ENCODE results near the gene E2F1.
A peak's percentile ranks its signal among the peaks of the same experiment; 100 is the strongest.

Gene E2F1, protein sequence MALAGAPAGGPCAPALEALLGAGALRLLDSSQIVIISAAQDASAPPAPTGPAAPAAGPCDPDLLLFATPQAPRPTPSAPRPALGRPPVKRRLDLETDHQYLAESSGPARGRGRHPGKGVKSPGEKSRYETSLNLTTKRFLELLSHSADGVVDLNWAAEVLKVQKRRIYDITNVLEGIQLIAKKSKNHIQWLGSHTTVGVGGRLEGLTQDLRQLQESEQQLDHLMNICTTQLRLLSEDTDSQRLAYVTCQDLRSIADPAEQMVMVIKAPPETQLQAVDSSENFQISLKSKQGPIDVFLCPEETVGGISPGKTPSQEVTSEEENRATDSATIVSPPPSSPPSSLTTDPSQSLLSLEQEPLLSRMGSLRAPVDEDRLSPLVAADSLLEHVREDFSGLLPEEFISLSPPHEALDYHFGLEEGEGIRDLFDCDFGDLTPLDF

DNA sequence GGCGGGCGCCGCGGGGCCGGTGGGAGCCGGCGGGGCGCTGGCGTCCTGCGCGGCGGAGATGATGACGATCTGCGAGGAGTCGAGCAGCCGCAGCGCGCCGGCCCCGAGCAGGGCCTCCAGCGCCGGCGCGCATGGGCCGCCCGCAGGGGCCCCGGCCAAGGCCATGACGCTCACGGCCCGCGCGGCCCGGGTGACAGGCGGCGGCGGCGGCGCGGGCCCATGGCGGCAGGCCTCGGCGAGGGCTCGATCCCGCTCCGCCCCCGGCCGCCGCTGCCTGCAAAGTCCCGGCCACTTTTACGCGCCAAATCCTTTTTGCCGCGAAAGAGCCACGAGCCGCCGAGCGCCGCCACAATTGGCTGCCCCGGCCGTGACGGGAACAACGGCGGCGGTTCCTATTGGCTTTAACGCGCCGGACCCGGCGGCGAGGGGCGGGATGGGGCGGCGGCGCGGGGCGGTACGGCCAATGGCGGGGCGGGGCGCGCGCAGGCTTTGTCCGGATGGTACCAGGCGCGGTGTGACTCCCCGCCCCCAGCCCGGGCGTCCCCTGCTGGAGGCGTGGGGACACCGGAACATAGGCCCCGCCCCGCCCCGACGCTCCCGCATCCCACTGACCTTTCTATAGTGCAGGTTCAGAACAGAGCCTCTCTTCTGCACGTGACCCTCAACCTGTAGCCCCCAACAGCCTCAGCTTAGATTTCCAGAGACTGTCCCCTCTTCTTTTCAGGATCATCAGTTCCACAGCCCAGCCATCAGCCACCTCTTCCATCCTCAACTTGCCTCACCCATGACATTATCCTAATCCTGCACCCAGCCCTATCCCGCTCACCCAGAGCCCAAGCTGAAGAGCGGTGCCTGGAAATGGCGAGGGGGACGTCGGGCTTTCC, at the start of gene E2F1:
Gene E2F1, minus strand, starts transcription at position 286 of the 884 bp plus-strand sequence. Its CDS starts 121 bp downstream, at position 165.
- DNase-seq, result peak; percentile 97

DNA sequence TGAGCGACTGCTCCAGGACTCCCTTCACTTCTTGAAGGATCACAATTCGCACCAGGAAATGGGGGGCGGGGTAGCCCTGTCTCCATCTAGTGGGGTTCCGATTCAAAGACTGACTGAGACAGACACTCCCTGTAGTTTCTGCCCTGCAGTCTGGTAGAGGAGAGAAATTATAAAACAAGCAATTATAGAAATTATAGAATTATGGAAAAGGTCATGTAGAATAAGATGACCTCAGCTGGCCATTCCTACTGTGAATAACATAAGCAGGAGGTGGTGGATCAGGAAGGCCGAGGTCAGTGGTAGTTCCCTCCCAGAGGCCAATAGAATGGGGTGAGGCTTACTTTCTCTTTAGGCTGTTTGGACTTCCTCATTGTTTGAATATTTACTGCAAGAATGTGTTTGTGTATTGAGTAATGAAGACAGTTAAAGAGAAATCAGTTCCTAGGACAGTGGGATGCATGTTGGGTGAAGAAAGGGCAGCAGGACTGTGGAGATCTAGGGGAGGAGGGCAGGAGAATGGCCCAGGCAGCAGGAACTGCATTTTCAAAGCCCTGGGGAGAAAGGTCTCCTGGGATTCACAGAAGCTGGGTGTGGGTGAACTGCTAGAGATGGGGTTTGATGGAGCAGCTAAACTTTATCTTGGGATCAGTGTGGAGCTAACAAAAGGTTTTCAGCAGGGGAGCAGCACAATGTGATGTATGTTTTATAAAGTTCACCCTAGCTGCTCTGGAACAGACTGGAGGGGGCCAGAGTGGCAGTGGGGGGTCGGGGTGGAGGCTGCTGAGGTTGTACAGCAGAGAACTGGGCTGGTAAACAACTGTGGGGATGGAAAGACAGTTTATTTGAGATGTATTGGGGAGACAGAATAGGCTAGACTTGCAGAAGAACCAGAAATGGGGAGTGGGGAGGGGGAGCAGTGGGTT, 47.7 kb upstream of the E2F1 start:
- no peak for DNase-seq

DNA sequence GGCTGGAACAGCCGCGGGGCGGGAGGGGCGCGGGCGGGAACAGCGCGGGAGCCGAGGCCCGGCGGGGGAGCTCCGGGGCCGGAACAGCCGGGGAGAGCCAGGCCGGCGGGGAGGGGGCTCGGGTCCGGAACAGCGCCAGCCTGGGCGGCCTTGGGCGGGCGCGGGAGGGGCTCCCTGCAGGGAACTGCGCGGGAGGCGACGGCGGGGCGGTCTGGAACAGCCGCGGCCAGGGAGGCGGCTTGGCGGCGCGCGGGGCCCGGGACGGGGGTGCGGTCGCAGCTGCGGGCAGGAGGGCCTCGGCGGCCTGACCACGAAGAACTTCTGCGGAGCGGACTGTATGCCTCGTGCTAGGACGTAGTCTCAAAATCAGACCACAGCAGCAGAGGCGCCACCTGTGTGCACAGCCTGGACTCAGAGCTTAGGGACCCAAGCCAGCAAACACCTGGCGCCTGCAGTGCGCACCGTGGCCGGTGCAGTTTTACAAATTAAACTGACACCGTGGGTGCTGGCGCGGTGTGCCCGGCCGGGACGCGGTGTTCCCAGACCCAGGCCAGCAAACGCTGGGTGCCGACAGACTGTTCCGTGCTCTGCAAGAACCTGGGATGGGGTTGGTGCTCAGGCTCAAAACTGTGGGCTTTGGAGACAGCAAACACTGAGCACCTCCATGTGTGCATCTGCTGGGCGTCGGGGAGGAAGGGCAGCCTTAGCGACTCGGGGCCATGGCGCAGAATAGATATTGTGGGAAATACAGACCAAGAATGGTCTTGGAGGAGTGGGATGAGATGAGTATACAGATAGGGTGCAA, 46.2 kb upstream of the E2F1 start:
- peak; percentile 86 for DNase-seq

DNA sequence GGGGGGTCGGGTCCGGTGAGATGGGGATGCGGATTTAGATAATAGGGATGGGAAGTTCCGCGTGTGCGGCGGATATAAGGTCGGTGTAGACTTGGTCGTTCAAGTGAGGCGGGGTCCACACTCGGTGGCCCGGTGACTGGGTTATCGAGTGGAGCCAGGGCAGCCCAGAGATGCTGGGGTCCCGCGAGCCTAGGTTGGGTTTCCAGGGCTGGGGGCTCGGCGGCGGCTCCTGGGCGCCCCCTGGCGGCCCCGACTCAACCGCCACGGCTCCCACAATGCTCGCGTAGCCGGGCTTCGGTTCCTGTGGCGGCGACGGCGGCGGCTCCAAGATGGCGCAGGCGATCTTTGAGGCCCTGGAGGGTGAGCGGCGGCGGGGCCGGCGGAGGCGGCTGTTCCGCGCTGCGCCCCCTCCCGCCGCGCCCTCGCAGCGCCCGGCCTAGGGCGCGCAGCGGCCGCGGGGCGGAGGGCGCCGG, 45.5 kb upstream of the E2F1 start, which contains the start of gene ZNF341:
Gene ZNF341, plus strand, starts transcription at position 304 of the 473 bp plus-strand sequence. Its CDS starts 26 bp downstream, at position 330.
- DNase-seq, result peak; percentile 92

DNA sequence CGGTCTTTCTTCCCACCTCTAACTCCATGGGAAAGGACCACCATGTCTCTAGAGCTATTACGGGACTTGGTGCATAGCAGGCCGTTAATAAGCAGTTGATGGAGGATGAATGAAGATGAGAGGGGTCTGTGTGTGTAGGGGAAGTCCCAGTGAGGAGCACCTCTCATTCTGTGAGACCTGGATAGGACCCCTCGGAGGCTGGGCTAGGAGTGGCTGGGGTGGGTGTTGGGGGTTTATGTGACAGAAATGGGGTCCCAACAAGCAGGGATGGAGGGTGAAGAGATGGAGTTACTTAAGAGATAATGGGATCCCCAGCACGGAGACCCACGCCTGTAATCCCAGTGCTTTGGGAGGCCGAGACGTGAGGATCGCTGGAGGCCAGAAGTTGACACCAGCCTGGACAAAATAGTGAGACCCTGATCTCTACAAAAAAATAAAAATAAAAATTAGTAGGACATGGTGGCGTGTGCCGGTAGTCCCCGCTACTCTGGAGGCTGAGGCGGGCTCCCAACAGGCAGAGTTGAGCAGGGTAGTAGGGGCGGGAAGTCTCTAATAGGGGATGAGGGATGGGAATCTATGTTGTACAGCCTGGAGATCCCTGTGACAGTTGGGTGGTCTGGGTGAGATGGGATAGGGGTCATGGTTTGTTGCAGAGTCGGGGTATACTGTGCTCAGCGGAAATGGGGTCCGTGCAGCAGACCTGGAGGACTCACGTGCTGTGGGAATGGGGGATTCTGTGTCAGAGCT, 44.9 kb upstream of the E2F1 start:
- DNase-seq, result no peak

DNA sequence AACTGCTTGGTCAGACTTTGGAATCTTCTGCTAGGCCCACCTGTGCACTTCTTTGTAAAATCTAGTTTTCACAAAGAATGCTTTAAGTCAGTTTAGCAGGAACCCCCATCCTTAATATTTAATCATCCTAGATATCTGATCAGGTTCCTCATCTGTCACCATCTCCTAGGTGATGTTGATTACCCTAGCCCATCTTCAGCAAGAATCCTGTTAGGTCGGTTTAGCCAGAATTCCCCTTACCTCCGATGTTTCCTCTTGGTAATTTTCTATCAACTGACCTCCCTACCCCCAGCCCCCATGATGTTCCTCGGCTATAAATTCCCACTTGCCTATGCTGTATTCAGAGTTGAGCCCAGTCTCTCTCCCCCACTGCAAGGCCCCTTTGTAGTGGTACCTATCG, 42.9 kb upstream of the E2F1 start:
- DNase-seq, result no peak

DNA sequence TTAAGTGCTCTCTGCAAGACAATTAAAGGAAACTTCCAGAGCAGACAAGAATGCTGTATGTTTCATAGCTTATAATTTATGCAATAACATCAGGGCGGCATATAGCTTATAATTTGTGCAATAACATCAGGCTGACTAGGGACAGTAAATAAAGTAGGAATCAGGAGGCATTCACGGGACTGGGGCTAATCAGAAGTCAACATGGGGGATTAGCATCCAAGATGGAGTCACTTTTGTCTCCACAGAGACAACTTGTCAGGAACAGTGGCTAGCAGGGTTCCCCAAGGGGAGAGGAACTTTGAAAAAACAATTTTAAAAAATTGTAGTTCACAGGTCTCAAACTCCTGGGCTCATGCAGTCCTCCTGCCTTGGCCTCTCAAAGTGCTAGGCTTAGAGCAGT, 42.3 kb upstream of the E2F1 start:
- no peak for DNase-seq

DNA sequence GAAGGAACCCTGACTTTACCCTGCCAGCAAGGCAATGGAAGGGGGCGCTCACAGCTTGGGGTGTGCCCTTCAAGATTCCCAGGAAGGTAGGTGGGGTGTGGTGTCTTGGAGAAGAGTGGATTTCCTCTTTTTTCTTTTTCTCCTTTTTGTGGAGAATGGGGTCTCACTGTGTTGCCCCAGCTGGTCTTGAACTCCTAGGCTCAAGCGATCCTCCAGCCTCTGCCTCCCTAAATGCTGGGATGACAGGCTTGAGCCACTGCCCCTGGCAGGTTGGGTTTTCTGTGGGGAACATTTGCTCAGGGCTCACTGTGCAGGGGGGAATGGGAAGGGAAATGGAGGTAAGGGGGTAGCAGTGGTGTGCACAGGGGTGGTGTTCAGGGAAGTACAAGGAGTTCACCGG, 41.6 kb upstream of the E2F1 start:
- no peak for DNase-seq

DNA sequence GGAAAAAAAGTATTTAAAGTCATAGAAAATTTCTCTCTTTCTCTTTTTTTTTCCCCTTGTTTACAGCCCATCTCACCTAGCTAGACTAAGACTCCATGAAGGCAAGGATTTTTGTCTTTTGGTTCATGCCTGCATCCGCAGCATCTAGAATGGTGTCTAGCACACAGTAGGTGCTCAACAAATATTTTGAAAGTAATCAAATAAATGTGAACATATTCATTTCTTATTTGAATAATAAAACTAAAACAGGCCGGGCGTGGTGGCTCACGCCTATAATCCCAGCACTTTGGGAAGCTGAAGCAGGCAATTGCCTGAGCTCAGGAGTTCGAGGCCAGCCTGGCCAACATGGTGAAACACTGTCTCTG, 40.9 kb upstream of the E2F1 start:
- DNase-seq, result no peak

DNA sequence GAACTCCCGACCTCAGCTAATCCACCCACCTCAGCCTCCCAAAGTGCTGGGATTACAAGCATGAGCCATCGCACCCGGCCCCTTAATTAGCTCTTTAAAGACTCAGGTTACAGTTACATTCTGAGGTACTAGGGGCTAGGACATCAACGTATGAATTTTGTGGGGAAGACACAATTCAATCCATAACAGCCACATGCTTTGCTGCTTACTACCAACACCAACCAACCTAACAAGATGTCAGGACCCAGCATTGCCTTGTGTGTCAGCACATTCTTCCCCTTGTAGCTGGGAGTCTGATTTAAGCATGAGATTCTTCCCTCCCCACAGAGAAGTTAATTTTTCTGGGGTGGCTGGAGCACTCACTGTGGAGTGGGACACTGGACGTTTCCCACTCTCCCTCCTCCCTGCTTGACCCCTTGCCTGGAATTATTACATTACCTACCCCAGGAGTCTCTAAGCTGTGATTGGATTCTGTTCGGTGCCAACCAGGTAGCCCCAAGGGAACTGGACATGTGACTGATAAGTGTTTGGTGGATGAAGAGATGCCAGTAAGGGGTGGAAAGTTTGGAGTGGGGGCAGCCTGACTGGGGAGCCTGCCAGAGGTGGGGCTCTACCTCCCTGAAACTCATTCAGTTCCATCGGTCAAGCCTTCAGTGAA, 39.6 kb upstream of the E2F1 start:
- DNase-seq, result no peak

DNA sequence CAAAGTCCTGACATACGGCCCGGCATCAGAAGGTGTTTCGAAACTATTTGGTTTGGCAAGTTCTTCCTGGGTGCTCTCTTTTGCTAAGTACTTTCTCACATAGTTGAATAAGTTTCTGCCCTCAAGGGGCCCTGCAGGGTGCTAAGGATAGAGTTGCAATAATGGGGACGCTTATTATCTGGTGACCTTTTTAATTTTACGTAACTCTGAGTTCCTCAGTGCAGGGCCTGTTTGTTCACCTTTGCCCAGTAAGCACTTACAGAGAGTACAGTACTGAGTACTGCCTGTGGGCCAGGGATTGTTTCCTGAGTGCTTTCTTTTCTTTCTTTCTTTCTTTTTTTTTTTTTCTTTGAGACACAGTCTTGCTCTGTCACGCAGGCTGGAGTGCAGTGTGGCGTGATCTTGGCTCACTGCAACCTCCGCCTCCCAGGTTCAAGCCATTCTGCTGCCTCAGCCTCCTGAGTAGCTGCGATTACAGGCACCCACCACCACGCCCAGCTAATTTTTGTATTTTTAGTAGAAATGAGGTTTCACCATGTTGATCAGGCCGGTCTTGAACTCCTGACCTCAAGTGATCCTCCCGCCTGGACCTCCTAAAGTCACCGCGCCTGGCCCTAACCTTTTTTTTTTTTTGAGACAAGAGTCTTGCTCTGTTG, 38.4 kb upstream of the E2F1 start:
- DNase-seq, result no peak

DNA sequence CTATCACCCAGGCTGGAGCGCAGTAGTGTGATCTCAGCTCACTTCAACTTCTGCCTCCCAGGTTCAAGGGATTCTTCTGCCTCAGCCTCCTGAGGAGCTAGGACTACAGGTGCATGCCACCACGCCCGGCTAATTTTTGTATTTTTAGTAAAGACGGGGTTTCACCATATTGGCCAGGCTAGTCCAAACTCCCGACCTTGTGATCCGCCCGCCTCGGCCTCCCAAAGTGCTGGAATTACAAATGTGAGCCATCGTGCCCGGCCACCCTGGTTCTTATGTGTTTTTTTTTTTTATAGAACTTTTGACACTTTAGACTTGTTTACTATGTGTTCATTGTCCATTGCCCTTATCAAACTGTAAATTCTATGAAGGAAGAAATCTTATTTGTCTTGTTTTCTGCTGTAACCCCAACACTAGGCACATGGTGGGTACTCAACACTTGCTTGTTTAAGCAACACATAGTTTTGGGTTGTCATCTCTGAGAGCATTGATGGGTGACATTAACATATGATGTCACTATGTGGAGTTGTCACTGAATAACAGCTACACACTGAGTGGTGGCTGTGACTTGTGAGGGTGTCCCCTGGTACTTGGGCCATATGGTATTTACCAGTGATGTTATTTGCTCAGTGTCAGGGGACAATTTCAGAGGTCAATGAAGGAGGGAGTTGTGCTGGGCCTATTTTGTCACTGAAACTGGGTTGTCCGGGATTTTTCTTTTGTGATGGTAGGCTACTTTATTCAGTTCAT, 35.4 kb upstream of the E2F1 start:
- DNase-seq, result no peak

DNA sequence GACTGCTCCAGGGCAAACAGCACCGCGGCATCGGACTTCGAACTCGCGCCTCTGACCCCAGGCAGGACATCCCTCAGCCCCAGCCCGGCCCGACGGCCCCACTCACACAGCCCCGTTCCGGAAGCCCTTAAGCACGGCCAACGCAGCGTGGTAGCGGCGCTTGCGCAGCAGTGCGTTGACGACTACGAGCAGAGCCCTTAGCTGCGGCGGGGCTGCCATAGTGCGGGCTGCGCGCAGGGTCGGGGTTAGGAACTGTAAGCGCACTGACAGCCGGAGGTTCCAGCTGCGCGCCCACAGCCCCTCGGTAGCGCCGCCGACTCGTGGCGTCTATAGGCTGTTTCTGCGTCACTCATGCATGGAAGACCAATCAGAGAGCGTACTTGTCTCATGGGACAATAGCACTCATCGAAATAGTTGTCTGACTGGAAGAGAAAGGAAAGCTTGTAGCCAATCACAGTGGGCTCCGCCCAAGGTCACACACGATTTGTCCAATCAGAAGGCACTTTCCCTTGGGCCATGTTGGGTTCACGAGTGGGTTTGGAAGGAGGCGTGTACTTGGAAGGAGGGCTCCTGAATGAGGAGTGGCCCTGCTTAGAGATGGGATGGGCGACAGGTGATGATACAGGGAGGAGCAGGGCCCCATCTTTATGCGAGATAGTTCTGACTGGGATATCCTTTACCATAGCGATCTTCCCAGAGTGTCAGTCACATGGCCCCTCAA, 34.0 kb upstream of the E2F1 start, which contains the start of gene PXMP4:
Gene PXMP4, minus strand, starts transcription at position 322 of the 721 bp plus-strand sequence. Its CDS starts 103 bp downstream, at position 219.
- peak; percentile 90 for DNase-seq

DNA sequence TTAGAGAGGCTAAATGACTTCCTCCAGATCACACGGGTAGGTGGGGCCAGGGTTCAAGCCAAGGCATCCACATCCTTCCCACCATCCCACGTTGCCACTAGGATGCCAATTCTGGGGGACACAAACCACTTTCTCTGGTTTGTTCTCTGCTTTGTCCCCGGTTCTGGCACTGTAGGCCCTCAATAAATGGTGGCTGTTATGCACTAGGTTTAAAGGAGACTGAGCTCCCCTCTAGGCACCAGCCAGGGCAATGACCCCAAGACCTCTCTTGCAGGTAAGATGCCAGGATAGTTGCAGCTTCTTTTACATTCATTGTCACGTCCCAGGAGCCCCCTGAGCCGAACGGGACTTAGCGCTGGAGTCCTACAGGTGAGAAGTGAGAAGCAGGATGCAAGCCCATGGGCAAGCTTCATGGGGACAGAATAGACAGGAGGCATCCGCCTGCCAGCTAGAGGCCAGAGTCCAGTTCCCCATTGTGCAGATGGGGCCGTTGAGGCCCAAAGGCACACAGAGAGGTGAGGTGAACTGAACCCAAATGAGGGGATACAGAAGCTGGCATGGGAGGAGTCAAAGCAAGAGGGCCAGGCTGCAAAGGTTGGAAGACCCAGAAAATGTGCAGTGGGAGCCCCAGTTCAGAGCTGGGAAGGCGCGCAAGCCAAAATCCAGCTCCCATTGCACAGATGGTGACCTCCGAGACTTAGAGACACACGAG, 33.2 kb upstream of the E2F1 start:
- no peak for DNase-seq

DNA sequence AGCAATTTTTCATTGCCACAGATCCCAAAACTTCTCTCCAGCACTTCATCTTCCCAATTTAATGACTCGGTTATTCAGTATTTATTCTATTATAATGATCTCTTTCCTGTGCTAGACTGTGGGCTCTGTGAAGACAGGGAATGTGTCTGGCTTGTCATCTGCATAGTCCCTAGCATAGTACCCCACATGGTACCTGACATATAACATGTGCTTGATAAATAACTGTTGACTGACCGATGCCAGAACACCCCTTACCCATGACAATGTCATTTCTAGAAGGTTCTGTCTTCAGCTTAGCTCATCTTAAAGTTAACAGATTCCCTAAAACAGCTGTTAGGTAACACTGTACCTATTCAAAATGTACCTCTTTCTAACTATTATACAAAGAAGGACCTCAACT, 30.3 kb upstream of the E2F1 start:
- no peak for DNase-seq

DNA sequence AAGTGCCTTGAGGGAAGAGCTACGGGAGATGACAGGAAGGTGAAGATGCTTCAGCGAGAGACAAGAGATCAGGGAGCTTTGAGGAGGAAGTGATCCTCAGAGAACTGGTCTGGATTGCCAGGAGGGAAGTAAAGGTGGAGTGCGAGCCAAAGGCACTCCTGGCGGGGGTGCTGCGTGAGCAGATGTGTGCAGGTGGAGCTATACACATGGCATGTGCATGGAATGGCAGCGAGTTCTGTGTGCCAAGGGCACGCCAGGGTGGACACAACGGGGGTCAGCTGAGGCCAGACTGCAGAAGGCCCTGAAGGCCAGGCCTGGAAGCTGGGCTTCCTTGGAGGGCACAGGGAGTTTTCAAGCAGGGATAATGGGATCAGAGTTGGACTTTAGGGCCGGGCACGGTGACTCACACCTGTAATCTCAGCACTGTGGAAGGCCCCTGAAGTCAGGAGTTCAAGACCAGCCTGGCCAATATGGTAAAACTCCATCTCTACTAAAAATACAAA, 27.7 kb upstream of the E2F1 start:
- DNase-seq, result no peak

DNA sequence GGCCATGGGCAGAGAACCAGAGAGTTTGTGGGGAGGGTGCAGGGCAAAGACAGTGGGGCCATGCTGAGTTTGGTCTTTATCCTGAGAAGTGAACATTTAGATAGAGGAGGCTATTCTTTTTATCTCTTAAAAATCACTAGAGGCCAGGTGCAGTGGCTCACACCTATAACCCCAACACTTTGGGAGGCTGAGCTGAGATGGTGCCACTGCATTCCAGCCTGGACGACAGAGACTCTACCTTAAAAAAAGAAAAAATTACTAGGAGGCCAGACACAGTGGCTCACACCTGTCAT, 25.2 kb upstream of the E2F1 start:
- no peak for DNase-seq
